ENCODE measurements around the gene ADAMTS2.

GRCh38 chr5:179207470-179207869, 137.8 kb downstream of the ADAMTS2 start:
- TF ChIP-seq CTCF (IDR thresholded peaks at IDR 0.05): no peak
- no peak for TF ChIP-seq POLR2A (IDR thresholded peaks at IDR 0.05)
